Gastrocnemius medialis (tissue), 4 donors: Measurements from ENCODE around the gene ATP2A1. TPM values are rescaled to one million over a fixed set of nuclear protein-coding genes. Genes with fewer than 3 reads are reported as not detected.
A peak's percentile ranks its signal among the peaks of the same experiment; 100 is the strongest.

Experiments used
- ATAC-seq, 2 donors: fragments of 150-250 bp; one replicate each; pipeline ENCODE4 v1.9.1; 2016
- DNase-seq, 2 donors: peaks; one replicate each; pipeline ENCODE4 v3.0.0-alpha.2; 2019
- H3K27ac ChIP-seq, 4 donors: fragments of 200-600 bp; sonication (generic); 1 replicate in 1 of 4; 2 replicates in 3 of 4; pipeline ENCODE4 v1.5.1; 2016 to 2018; ENCODE audit warnings: mild to moderate bottlenecking in 2 of 4, moderate library complexity in 1 of 4
- H3K27me3 ChIP-seq, 3 donors: fragments of 200-600 bp; sonication (generic) in 2 of 3; 1 replicate in 1 of 3; 2 replicates in 2 of 3; pipeline versions ENCODE4 v1.5.1 to v1.6.0; 2016 to 2019; ENCODE audit warnings: mild to moderate bottlenecking in 1 of 3, moderate library complexity in 1 of 3
- H3K36me3 ChIP-seq, 2 donors: fragments of 200-600 bp; sonication (generic) in 1 of 2; one replicate each; pipeline ENCODE4 v1.5.1; 2017 to 2018
- H3K4me1 ChIP-seq, 2 donors: fragments of 200-600 bp; sonication (generic) in 1 of 2; one replicate each; pipeline ENCODE4 v1.5.1; 2016 to 2017; ENCODE audit warnings: mild to moderate bottlenecking in 2 of 2
- H3K4me3 ChIP-seq, 4 donors: fragments of 200-600 bp; sonication (generic) in 3 of 4; 1 replicate in 1 of 4; 2 replicates in 3 of 4; pipeline ENCODE4 v1.5.1; 2016 to 2019; ENCODE audit warnings: mild to moderate bottlenecking in 2 of 4
- H3K9me3 ChIP-seq, 3 donors: fragments of 200-600 bp; sonication (generic) in 2 of 3; 1 replicate in 1 of 3; 2 replicates in 2 of 3; pipeline ENCODE4 v1.5.1; 2016 to 2019
- CTCF ChIP-seq, 5 experiments: fragments of 450-650 bp in 3 of 5; fragments of 200-600 bp in 2 of 5; sonication (generic) in 2 of 5; IDR thresholded peaks in 4 of 5; conservative IDR thresholded peaks in 1 of 5; 1 replicate in 4 of 5; 2 replicates in 1 of 5; pipeline ENCODE4 v1.5.1; 2016 to 2019; ENCODE audit warnings: antibody characterized with exemption in 5 of 5, mild to moderate bottlenecking in 3 of 5, moderate library complexity in 3 of 5
- POLR2A ChIP-seq, 2 donors: fragments of 450-650 bp; IDR thresholded peaks; one replicate each; pipeline ENCODE4 v1.6.1; 2017; ENCODE audit warnings: antibody characterized with exemption in 2 of 2, mild to moderate bottlenecking in 2 of 2, moderate library complexity in 2 of 2
- in situ Hi-C, 4 donors: fragments of 200-750 bp; cut with MboI; loops; one replicate each; pipeline versions ENCODE4 v1.15.0 to v1.8.0; 2017; ENCODE audit warnings: low sequenced_read_pairs in 4 of 4
- intact Hi-C: fragments of 100-400 bp; cut with DNase I; formaldehyde crosslinking; loops from one replicate; pipeline ENCODE4 v1.15.1; 2023; ENCODE audit warnings: low total_unique reads
- total RNA-seq, 4 donors: library from RNA; depleted of rRNA; stranded (reverse); fragments of >200 nt; gene quantifications; one replicate each; pipeline versions ENCODE4 v1.1.0 to v1.2.3, GENCODE V29; 2016

ATP2A1 gene
- total RNA-seq, 4 donors from 2014 or later: 380 to 909 (median 764) TPM

GRCh38 chr16:28863929-28864793, 14.1 kb upstream of the ATP2A1 start:
- peaks cover 13 to 16% of the 10 kb centered on the region in 2 donors for H3K4me1 ChIP-seq
- DNase-seq (peak in 1 of 2 donors; percentile 56), ATAC-seq (peak; percentile 9 to 20)
- in situ Hi-C loops (loop anchor here in 2 of 4 donors (10.0 kb wide), 1 partner anchor 81 kb away; no protein-coding TSS in a partner anchor), intact Hi-C loops (loop anchor here (1.0 to 5.0 kb wide), 4 partner anchors 15 to 88 kb away; partner anchors contain the start of genes ATP2A1, ATXN2L, NFATC2IP and TUFM)
- H3K27ac ChIP-seq: peak overlapping the region; percentile 94 to 98 (median 96)
- H3K27me3 ChIP-seq: no peaks in the 10 kb centered on the region
- TF ChIP-seq CTCF (IDR thresholded peaks at IDR 0.05 in 4 of 5, conservative IDR thresholded peaks at IDR 0.05 in 1 of 5) (no peak), POLR2A (IDR thresholded peaks at IDR 0.05) (no peak)
- H3K4me3 ChIP-seq: peak overlapping the region; percentile 69 to 98 (median 88)
- peaks cover 0 to 27% of the 10 kb centered on the region in 2 donors for H3K36me3 ChIP-seq
- H3K9me3 ChIP-seq: no peaks in the 10 kb centered on the region

GRCh38 chr16:28865001-28865688, 13.1 kb upstream of the ATP2A1 start:
- TF ChIP-seq POLR2A (IDR thresholded peaks at IDR 0.05) (no peak), CTCF (IDR thresholded peaks at IDR 0.05 in 4 of 5, conservative IDR thresholded peaks at IDR 0.05 in 1 of 5) (no peak)
- Histone ChIP-seq H3K9me3 (no peaks in the 10 kb centered on the region), H3K4me3 (peak overlapping the region in 3 of 4 donors; percentile 69 to 98 (median 84)), H3K4me1 (peaks cover 13 to 16% of the 10 kb centered on the region in 2 donors), H3K27me3 (no peaks in the 10 kb centered on the region), H3K36me3 (peaks cover 0 to 36% of the 10 kb centered on the region in 2 donors), H3K27ac (peak overlapping the region; percentile 94 to 98 (median 96))
- in situ Hi-C loops (loop anchor here in 2 of 4 donors (10.0 kb wide), 1 partner anchor 80 kb away; no protein-coding TSS in a partner anchor), intact Hi-C loops (no loop called here)
- DNase-seq: no peak
- ATAC-seq: no peak

GRCh38 chr16:28865722-28866453, 12.4 kb upstream of the ATP2A1 start:
- Histone ChIP-seq H3K4me3 (no peak overlapping the region), H3K27ac (no peak overlapping the region), H3K36me3 (peaks cover 0 to 42% of the 10 kb centered on the region in 2 donors), H3K4me1 (peaks cover 13 to 16% of the 10 kb centered on the region in 2 donors), H3K27me3 (no peaks in the 10 kb centered on the region), H3K9me3 (no peaks in the 10 kb centered on the region)
- in situ Hi-C loops (loop anchor here in 2 of 4 donors (10.0 kb wide), 1 partner anchor 79 kb away; no protein-coding TSS in a partner anchor), intact Hi-C loops (no loop called here)
- ATAC-seq: no peak
- DNase-seq: no peak
- no peak for TF ChIP-seq POLR2A (IDR thresholded peaks at IDR 0.05)
- no peak for TF ChIP-seq CTCF (IDR thresholded peaks at IDR 0.05 in 4 of 5, conservative IDR thresholded peaks at IDR 0.05 in 1 of 5)

DNA sequence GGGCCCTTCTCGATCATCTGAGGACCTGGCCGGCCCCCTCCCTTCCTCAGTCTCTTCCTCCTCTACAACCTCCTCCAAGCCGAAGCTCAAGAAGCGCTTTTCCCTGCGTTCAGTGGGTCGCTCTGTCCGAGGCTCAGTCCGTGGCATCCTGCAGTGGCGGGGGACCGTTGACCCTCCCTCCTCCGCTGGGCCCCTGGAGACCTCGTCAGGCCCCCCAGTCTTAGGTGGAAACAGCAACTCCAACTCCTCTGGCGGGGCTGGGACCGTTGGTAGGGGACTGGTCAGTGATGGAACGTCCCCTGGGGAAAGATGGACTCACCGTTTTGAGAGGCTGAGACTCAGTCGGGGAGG, 11.9 kb upstream of the ATP2A1 start:
- Histone ChIP-seq H3K27me3 (no peaks in the 10 kb centered on the region), H3K4me3 (no peak overlapping the region), H3K4me1 (peaks cover 13 to 16% of the 10 kb centered on the region in 2 donors), H3K27ac (no peak overlapping the region), H3K36me3 (peaks cover 0 to 47% of the 10 kb centered on the region in 2 donors), H3K9me3 (no peaks in the 10 kb centered on the region)
- in situ Hi-C loops: loop anchor here in 2 of 4 donors (10.0 kb wide), 1 partner anchor 78 kb away; no protein-coding TSS in a partner anchor
- intact Hi-C loops: no loop called here
- no peak for ATAC-seq
- no peak for DNase-seq
- TF ChIP-seq CTCF (IDR thresholded peaks at IDR 0.05 in 4 of 5, conservative IDR thresholded peaks at IDR 0.05 in 1 of 5) (no peak), POLR2A (IDR thresholded peaks at IDR 0.05) (no peak)
